Measurements from ENCODE around the gene NUP214. TPM values are rescaled to one million over a fixed set of nuclear protein-coding genes. Genes with fewer than 3 reads are reported as not detected.
A peak's percentile ranks its signal among the peaks of the same experiment; 100 is the strongest.

NUP214 gene
- total and polyA plus RNA-seq, 4 donors: 23.5 to 60.7 (median 37.8) TPM

DNA sequence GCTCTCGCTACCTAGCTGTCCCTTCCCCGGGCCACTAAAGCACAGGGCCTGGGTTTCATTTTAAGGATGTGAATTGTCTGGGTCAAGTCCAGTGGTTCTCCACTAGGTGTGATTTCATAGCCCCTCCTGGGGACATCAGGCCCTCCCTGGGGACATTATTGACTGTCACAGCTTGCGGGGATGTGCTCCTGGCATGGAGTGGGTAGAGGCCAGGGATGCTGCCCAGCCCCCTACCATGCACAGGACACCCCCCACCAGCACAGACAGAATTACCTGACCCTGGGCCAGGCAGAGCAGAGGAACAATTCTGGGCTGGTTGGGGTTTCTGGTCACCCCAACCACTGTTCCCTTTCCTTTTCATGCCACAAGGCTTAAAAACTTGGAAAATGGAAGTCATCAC, 146.8 kb downstream of the NUP214 start:
- Histone ChIP-seq H3K27ac (ENCODE audit: low read depth in 1 of 2, low read length in 1 of 2) (peak overlapping the region; percentile 72 to 95), H3K9ac (ENCODE audit: insufficient read depth in 1 of 2, low read length in 2 of 2) (no peak overlapping the region), H3K4me3 (no peak overlapping the region), H3K36me3 (ENCODE audit: control insufficient read depth in 4 of 4, insufficient read depth in 4 of 4, low read length in 4 of 4) (no peaks in the 10 kb centered on the region), H3K27me3 (ENCODE audit: control insufficient read depth in 3 of 3, insufficient read depth in 3 of 3, low read length in 2 of 3) (peaks cover 0 to 18% (median 9%) of the 10 kb centered on the region in 3 donors), H3K4me1 (ENCODE audit: control insufficient read depth in 5 of 5, insufficient read depth in 5 of 5, low read length in 5 of 5) (peaks cover 0 to 14% (median 5%) of the 10 kb centered on the region in 5 donors), H3K9me3 (ENCODE audit: control insufficient read depth in 4 of 4, insufficient read depth in 3 of 4, low read length in 3 of 4) (no peaks in the 10 kb centered on the region)
- WGBS, 2 donors: 71 to 80% methylated on average over 3 of the region's 3 CpGs
- ATAC-seq (ENCODE audit: insufficient read depth, low FRiP score) (no peak), DNase-seq (no peak)
- TF ChIP-seq, protein P1, sequence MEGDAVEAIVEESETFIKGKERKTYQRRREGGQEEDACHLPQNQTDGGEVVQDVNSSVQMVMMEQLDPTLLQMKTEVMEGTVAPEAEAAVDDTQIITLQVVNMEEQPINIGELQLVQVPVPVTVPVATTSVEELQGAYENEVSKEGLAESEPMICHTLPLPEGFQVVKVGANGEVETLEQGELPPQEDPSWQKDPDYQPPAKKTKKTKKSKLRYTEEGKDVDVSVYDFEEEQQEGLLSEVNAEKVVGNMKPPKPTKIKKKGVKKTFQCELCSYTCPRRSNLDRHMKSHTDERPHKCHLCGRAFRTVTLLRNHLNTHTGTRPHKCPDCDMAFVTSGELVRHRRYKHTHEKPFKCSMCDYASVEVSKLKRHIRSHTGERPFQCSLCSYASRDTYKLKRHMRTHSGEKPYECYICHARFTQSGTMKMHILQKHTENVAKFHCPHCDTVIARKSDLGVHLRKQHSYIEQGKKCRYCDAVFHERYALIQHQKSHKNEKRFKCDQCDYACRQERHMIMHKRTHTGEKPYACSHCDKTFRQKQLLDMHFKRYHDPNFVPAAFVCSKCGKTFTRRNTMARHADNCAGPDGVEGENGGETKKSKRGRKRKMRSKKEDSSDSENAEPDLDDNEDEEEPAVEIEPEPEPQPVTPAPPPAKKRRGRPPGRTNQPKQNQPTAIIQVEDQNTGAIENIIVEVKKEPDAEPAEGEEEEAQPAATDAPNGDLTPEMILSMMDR (IDR thresholded peaks at IDR 0.05; ENCODE audit: control extremely low read depth, extremely low read depth): no peak

DNA sequence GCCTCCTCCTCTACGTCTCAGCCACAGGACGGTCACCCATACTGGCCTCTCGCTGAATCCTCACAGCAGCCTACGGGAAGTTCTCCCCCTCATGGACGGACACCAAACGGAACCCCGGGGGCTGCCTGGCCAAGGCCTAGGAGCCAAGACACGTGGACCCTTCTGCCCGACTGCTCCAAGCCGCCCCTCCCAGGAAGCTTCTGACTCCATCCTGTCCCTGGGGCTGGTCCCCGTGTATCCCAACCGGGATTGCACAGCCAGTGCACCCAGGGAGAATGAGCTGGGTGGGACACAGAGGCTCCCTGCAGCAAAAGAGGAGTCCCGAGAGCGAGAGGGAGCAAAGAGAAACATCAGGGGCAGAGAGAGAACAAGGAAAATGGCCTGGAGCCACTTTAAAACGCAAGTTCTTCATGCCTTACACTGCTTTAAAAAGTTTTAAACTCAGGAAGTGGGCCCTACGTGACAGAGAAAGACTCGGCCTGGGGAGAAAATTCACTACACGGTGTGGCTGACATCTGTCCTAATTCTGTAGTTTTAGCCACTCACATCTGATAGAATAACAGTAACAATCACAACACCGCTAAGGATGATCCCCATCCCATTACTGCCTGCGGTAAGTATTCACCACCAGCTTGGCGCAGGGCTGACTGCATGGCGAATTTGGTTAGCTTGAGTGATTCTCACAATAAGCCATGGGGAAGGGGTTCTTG, 147.9 kb downstream of the NUP214 start:
- no peaks in the 10 kb centered on the region for H3K9me3 ChIP-seq (ENCODE audit: control insufficient read depth in 4 of 4, insufficient read depth in 3 of 4, low read length in 3 of 4)
- ATAC-seq (ENCODE audit: insufficient read depth, low FRiP score): no peak
- H3K4me3 ChIP-seq: peak overlapping the region; percentile 17

DNA sequence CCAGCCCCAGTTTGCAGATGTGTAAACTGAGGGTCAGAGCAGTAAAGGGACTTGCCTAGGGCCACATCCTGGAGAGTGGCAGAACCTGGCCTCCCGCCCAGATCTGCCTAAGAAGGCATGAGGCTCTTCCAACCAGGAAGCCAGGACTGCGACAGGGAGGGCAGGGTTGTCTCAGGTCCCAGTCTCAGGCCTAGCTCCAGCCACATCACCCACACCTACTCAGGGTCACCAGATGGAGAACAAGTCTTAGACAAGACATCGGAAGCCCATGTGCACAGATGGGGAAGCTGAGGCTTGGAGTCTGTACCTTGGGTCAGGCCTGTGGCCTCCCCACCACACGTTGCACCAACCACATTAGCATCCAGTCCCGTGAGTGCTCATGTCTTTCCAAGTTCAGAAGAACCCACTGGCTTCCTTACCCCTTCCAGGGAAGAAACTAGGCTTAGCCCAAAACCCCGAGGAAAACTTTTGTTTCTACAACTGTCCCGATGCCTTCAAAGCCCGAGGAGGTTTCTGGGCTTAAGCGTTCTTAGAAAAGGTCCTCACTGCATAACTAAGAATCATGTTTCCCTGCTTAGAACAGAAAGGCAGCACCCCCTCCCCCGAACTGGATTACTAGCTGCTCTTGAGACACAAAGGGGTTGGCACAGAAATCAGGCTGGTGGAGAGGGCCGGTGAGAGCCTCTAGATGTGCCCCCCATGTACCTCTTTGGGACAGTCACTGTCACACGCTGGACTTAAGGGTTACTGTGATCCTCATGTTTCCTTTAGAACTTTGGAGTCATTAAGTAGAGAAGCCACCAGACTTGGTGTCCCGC, 148.7 kb downstream of the NUP214 start:
- 21 to 37% methylated on average over 13 of the region's 13 CpGs for WGBS, 2 donors
- Histone ChIP-seq H3K9me3 (ENCODE audit: control insufficient read depth in 4 of 4, insufficient read depth in 3 of 4, low read length in 3 of 4) (no peaks in the 10 kb centered on the region), H3K4me3 (peak overlapping the region; percentile 17), H3K27me3 (ENCODE audit: control insufficient read depth in 3 of 3, insufficient read depth in 3 of 3, low read length in 2 of 3) (peaks cover 0 to 20% (median 9%) of the 10 kb centered on the region in 3 donors), H3K27ac (ENCODE audit: low read depth in 1 of 2, low read length in 1 of 2) (peak overlapping the region; percentile 78 to 95), H3K9ac (ENCODE audit: insufficient read depth in 1 of 2, low read length in 2 of 2) (no peak overlapping the region), H3K4me1 (ENCODE audit: control insufficient read depth in 5 of 5, insufficient read depth in 5 of 5, low read length in 5 of 5) (peaks cover 0 to 11% (median 5%) of the 10 kb centered on the region in 5 donors), H3K36me3 (ENCODE audit: control insufficient read depth in 4 of 4, insufficient read depth in 4 of 4, low read length in 4 of 4) (no peaks in the 10 kb centered on the region)
- DNase-seq (no peak), ATAC-seq (ENCODE audit: insufficient read depth, low FRiP score) (no peak)
- TF ChIP-seq, protein P1 (IDR thresholded peaks at IDR 0.05; ENCODE audit: control extremely low read depth, extremely low read depth): no peak

More for the DNA sequence above, 147.9 kb downstream of the NUP214 start:
- 20 to 50% methylated on average over 22 of the region's 22 CpGs for WGBS, 2 donors
- TF ChIP-seq, protein P1 (IDR thresholded peaks at IDR 0.05; ENCODE audit: control extremely low read depth, extremely low read depth): no peak
- Histone ChIP-seq H3K27me3 (ENCODE audit: control insufficient read depth in 3 of 3, insufficient read depth in 3 of 3, low read length in 2 of 3) (peaks cover 0 to 18% (median 9%) of the 10 kb centered on the region in 3 donors), H3K9ac (ENCODE audit: insufficient read depth in 1 of 2, low read length in 2 of 2) (no peak overlapping the region), H3K4me1 (ENCODE audit: control insufficient read depth in 5 of 5, insufficient read depth in 5 of 5, low read length in 5 of 5) (peaks cover 0 to 14% (median 5%) of the 10 kb centered on the region in 5 donors), H3K36me3 (ENCODE audit: control insufficient read depth in 4 of 4, insufficient read depth in 4 of 4, low read length in 4 of 4) (no peaks in the 10 kb centered on the region), H3K27ac (ENCODE audit: low read depth in 1 of 2, low read length in 1 of 2) (peak overlapping the region; percentile 78 to 95)
- DNase-seq: no peak

Data from lung (tissue), 12 donors.